HCT116 (cell line): Measurements from ENCODE around the gene EN2.

Experiments used
- ATF3 ChIP-seq: IDR thresholded peaks from 2 replicates; pipeline ENCODE4 v1.6.1; 2012
- CTCF ChIP-seq, 3 experiments: fragments of 200-600 bp in 1 of 3; sonication (generic) in 1 of 3; IDR thresholded peaks in 2 of 3; conservative IDR thresholded peaks in 1 of 3; 2 replicates each; pipeline ENCODE4 v1.5.1; 2012 to 2017; ENCODE audit warnings: low read depth in 2 of 3, low read length in 2 of 3, antibody characterized with exemption in 1 of 3, borderline replicate concordance in 1 of 3, control low read depth in 1 of 3, mild to moderate bottlenecking in 1 of 3, mixed read lengths in 1 of 3, mixed run types in 1 of 3, moderate library complexity in 1 of 3; ENCODE audit not compliant: insufficient read depth in 1 of 3
- EZH2phosphoT487 ChIP-seq: fragments of 200-600 bp; IDR thresholded peaks from 2 replicates; pipeline ENCODE4 v1.6.1; 2018; ENCODE audit warnings: antibody characterized with exemption, borderline replicate concordance
- JUND ChIP-seq: IDR thresholded peaks from 2 replicates; pipeline ENCODE4 v1.6.1; 2012
- MAX ChIP-seq: IDR thresholded peaks from 2 replicates; pipeline ENCODE4 v1.6.1; 2012
- POLR2AphosphoS5 ChIP-seq: IDR thresholded peaks from 2 replicates; pipeline ENCODE4 v1.6.1; 2011; ENCODE audit warnings: mild to moderate bottlenecking, low read depth, low read length, moderate library complexity

- TF ChIP-seq MAX (no peak), ATF3 (no peak), JUND (no peak), EZH2phosphoT487 (no peak), POLR2AphosphoS5 (no peak), CTCF (IDR thresholded peaks at IDR 0.05 in 2 of 3, conservative IDR thresholded peaks at IDR 0.05 in 1 of 3; ENCODE audit: borderline replicate concordance in 1 of 3, insufficient read depth in 1 of 3, low read depth in 2 of 3, low read length in 2 of 3) (no peak)
Observed at GRCh38 chr7:155484483-155485399, 26.8 kb downstream of the EN2 start.
